ENCODE results near the gene ZBTB7A. TPM values are rescaled to one million over a fixed set of nuclear protein-coding genes. Genes with fewer than 3 reads are reported as not detected.

ZBTB7A gene
- total RNA-seq, 1 donor from 2014 or later, result 15.7 TPM

DNA sequence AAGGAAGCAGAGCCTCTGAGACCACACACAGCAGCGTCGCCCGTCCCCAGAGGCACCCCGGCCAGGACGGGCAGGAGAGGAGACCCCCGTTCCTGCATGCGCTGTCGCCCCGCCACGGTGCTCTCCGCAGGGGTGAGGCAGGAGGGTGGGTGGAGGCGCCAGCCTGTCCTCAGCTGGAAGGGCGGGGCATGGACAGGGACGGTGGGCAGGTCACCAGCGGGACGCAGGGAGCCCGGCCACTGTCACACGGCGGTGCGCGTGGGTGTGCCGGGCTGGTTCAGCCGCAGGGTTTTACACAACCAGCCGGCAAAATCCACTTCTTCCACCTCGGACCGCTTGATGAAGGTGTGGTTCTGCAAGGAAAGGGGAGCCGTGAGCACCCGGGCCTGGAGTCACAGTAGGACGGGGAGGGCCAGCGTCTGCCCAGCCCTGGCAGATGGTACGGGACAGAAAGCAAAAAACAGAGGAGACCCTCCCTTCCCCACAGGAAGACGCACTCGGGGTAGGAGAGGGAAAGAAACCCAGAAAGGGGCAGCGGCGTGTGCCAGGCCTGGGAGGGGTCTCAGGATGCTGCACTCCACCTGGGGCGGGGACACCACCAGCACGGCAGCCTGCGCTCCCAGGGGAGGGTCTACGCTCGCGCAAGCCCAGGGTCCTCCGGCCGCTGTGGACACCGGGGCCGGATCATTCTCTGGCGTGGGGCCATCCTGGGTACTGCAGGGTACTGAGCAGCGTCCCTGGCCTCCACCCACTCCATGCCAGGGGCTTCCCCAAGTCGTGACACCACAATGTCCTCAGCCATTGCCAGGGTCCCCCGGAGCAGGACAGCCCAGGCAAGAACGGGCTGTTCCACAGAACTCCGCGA lies 23.9 kb upstream of the ZBTB7A start:
- TF ChIP-seq, protein P1, sequence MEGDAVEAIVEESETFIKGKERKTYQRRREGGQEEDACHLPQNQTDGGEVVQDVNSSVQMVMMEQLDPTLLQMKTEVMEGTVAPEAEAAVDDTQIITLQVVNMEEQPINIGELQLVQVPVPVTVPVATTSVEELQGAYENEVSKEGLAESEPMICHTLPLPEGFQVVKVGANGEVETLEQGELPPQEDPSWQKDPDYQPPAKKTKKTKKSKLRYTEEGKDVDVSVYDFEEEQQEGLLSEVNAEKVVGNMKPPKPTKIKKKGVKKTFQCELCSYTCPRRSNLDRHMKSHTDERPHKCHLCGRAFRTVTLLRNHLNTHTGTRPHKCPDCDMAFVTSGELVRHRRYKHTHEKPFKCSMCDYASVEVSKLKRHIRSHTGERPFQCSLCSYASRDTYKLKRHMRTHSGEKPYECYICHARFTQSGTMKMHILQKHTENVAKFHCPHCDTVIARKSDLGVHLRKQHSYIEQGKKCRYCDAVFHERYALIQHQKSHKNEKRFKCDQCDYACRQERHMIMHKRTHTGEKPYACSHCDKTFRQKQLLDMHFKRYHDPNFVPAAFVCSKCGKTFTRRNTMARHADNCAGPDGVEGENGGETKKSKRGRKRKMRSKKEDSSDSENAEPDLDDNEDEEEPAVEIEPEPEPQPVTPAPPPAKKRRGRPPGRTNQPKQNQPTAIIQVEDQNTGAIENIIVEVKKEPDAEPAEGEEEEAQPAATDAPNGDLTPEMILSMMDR (conservative IDR thresholded peaks at IDR 0.05), result no peak
- Mint-ChIP-seq H3K4me1 (no peaks in the 10 kb centered on the region), H3K27me3 (ENCODE audit: low read depth) (no peaks in the 10 kb centered on the region), H3K9me3 (no peaks in the 10 kb centered on the region), H3K4me3 (no peak overlapping the region), H3K36me3 (ENCODE audit: low read depth) (no peaks in the 10 kb centered on the region), H3K27ac (ENCODE audit: unreplicated experiment) (no peak overlapping the region)
- DNase-seq (ENCODE audit: low read depth, low spot score), result no peak

DNA sequence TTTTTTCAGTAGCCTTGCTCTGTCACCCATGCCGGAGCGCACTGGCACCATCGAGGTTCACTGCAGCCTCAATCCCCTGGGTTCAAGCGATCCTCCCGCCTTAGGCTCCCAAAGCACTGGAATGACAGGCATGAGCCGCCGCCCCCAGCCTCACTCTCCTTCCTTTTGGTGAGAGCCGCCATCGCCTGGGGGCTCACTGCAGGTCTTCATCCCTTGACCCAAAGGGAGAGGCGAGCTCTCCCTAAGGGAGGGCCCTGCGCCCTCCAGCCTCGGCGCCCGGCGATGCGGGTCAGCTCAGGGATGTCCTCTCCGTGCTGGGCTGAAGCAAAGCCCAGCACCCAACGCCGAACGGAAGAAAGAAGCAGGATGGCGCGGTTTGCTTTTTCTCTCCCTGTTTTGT lies 23.2 kb upstream of the ZBTB7A start:
- DNase-seq (ENCODE audit: low read depth, low spot score), result no peak
- no peak overlapping the region for H3K27ac Mint-ChIP-seq (ENCODE audit: unreplicated experiment)
- no peaks in the 10 kb centered on the region for H3K4me1 Mint-ChIP-seq
- TF ChIP-seq, protein P1 (conservative IDR thresholded peaks at IDR 0.05), result no peak
- no peaks in the 10 kb centered on the region for H3K36me3 Mint-ChIP-seq (ENCODE audit: low read depth)
- H3K9me3 Mint-ChIP-seq, result no peaks in the 10 kb centered on the region
- no peaks in the 10 kb centered on the region for H3K27me3 Mint-ChIP-seq (ENCODE audit: low read depth)
- H3K4me3 Mint-ChIP-seq, result no peak overlapping the region

DNA sequence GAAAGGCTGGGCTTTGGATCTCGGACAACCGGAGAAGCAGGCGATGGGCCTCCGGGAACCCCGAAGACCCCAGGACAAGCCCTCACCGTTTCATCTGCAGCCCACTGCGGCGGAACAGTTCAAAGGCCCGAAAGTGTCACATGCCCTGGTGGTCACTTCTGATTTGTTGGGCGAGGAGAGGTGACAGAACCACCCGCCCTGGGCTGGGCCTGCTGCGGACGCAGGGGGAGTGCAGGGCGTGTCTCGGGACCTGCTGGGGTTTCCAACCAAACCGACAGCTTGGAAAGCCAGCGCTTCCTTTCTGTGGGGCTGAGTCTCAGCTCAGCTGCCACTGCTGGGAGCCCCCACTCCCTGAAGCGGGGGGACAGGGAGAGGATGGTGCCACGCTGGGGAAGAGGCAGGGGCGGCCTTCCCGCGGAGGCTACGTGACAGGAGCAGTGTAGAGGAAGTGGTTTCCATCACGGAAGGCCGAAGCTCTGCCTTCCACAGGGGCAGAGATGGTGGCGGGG lies 22.8 kb upstream of the ZBTB7A start:
- H3K27me3 Mint-ChIP-seq (ENCODE audit: low read depth), result no peaks in the 10 kb centered on the region
- TF ChIP-seq, protein P1 (conservative IDR thresholded peaks at IDR 0.05), result no peak
- H3K9me3 Mint-ChIP-seq, result no peaks in the 10 kb centered on the region
- DNase-seq (ENCODE audit: low read depth, low spot score), result no peak
- no peaks in the 10 kb centered on the region for H3K36me3 Mint-ChIP-seq (ENCODE audit: low read depth)
- no peak overlapping the region for H3K27ac Mint-ChIP-seq (ENCODE audit: unreplicated experiment)
- H3K4me1 Mint-ChIP-seq, result no peaks in the 10 kb centered on the region
- H3K4me3 Mint-ChIP-seq, result no peak overlapping the region

DNA sequence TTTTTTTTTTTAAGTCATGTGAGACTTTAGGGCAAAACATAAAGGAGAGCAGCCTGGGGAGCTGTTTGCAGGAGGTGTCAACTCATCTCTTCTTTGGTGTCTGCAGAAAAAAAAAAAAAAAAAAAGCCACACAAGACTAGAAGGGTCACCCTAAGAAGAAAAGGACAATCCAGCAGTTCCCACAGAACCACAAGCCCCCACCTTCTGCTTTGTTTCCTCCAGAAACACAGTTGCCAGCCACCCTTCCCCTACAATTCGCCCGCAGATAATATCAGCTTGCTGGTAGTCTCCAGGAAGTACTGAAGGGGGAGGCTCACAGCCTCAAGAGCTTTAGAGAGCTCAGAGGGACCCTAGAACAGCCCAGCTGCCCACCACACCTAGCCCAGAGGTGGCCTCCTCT lies 22.3 kb upstream of the ZBTB7A start:
- H3K36me3 Mint-ChIP-seq (ENCODE audit: low read depth), result no peaks in the 10 kb centered on the region
- H3K4me1 Mint-ChIP-seq, result no peaks in the 10 kb centered on the region
- H3K4me3 Mint-ChIP-seq, result no peak overlapping the region
- no peaks in the 10 kb centered on the region for H3K27me3 Mint-ChIP-seq (ENCODE audit: low read depth)
- H3K9me3 Mint-ChIP-seq, result no peaks in the 10 kb centered on the region
- TF ChIP-seq, protein P1 (conservative IDR thresholded peaks at IDR 0.05), result no peak
- H3K27ac Mint-ChIP-seq (ENCODE audit: unreplicated experiment), result no peak overlapping the region
- DNase-seq (ENCODE audit: low read depth, low spot score), result no peak

DNA sequence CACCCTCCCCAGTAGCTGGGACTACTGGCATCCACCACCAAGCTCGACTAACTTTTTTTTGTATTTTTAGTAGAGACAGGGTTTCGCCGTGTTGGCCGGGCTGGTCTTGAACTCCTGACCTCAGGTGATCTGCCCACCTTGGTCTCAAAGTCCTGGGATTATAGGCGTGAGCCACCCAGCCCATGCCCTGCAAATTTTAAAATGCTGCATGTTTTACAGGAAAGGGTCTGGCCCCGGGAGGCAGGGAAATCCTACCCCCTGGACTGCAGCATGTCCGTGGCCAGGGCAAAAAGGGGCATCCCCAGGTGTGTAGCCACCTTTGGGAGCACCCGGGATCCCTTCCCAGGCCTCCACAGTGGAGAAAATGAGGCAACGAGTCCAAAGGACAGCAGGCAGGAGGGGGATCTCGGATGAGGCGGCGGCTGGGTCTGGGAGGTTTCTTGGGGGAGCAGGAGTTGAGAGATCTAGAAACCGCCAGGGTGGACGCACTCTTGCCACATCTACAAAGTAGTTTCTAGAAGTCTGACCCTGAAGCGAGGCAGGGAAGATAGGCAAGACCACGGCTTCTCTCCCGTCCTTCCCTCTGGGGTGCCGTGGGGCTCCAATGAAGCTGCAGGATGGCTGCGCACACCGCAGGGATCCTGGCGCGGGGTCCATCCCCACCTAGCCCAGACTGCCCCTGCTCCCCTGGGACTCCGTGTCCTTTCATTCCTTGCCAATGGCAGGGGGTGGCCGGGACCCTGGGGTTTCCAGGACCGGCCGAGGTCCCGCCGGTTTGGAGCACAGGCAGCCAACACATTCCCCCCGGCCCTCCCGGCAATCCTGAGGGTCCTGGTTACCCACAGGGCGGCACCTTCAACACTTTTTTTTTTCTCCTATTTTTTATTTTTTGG lies 21.3 kb upstream of the ZBTB7A start:
- Mint-ChIP-seq H3K27ac (ENCODE audit: unreplicated experiment) (no peak overlapping the region), H3K4me3 (no peak overlapping the region), H3K4me1 (no peaks in the 10 kb centered on the region), H3K27me3 (ENCODE audit: low read depth) (no peaks in the 10 kb centered on the region), H3K36me3 (ENCODE audit: low read depth) (no peaks in the 10 kb centered on the region), H3K9me3 (no peaks in the 10 kb centered on the region)
- TF ChIP-seq, protein P1 (conservative IDR thresholded peaks at IDR 0.05), result no peak
- no peak for DNase-seq (ENCODE audit: low read depth, low spot score)

Measured in neural crest cell (in vitro differentiated cells).